UCSD-AML1 (cell line): ENCODE results near the gene STIMATE.

ENCODE experiments used
- DNase-seq: peaks from one replicate; lab custom pipeline; 2025; ENCODE audit not compliant: unreplicated experiment; lab: John Stamatoyannopoulos, UW

The STIMATE gene

GRCh38 chr3:52824037-52824436, 73.3 kb downstream of the STIMATE start:
- DNase-seq: no peak

- no peak for DNase-seq
Measured at GRCh38 chr3:52822363-52822762, 75.0 kb downstream of the STIMATE start.

DNA sequence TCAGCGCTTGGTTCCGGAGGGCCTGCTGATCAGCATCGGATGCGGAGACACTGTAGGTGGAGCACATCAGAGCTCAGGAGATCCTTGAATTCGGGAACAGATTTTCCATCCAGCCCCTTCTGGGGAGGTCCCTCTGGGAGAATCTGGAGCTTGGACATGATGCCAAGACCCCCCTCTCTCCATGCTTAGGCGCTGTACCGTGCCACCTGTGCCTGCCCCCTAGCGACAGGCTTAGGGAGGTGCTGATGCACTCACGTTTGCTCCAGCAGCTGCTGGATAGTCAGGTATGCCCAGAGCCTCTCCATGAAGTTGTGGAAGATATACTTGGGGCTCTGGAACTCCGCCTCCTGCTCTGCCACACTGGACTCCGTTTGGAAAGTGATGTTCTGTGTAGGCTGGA, 76.6 kb downstream of the STIMATE start:
- DNase-seq: peak; percentile 31

DNA sequence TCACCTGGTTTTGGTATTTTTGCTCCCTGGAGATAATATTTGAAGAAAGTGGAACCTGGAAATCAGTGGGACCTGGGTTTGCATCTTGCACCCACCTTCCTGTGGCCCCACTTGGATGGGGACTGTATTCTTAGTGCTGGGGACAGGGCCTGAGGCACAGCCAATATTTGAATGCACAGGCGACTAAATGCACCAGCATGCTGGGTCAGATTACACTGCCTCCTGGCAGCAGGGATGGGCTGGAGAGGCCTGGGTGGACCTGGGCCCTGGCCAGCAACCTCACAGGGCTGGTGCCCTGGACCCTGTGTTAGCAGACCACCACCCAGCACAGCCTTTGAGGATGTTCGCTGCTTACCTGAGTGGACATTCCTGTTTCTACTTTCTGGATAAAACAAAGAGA, 77.4 kb downstream of the STIMATE start:
- DNase-seq: no peak

- DNase-seq: no peak
Measured at GRCh38 chr3:52817860-52818259, 79.5 kb downstream of the STIMATE start.

- no peak for DNase-seq
Measured at GRCh38 chr3:52817221-52817620, 80.1 kb downstream of the STIMATE start.

DNA sequence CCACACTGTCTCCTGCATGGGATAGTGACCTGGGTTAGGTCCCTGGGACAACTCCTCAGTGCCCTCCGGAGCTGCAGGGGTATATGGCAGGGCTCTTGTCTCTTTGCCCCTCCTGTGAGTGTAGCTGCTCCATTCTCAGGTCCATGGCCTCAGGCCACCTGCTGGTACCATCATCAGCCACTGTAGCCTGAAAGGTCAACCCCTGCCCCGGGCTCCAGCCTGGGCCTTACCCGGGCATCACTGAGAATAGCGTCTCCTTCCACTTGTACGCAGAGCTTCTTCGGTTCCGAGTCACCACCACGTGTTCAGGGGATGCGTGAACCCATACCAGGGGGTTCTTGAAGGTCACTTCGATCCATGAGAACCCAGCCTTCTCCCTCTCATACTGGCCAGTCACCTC, 80.7 kb downstream of the STIMATE start:
- no peak for DNase-seq

DNA sequence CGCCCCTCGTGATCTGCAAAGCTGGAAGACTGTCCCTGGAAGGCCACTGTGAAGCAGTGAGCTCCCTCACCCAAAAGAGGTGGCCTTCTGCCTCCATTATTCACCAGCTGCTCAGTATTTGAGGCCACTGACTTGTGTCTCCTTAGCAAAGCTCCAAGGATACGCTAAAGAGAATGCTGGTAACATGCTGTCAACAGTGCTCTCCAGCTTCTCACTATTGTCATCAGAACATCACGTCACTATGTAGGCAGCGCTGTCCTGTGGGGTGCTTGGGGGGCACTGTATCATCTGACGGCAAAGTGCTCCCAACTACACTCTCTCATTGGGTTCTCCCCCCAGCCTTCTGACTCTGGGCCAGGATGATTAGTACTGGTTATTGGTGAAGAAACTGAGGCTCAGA, 81.1 kb downstream of the STIMATE start:
- DNase-seq: no peak

DNA sequence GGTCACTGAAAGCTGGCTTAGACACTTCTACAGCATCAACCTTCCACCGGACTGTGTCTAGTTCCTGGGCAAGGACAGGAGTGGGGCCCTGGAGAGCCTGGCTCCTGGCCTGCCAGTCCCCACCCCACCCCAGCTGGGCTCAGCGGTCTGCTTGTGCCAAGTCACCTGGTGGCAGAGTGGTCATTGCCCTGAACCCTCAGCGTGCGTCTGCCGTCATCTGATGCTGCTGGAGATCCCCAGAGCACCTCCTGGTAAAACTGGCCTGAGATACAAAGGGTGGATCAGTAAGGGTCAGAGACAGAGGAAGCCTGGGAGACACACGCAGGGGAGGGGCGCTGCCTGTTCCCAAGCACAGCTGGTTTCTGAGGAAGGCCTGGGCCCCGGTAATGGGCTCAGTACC, 83.5 kb downstream of the STIMATE start:
- DNase-seq: no peak

DNA sequence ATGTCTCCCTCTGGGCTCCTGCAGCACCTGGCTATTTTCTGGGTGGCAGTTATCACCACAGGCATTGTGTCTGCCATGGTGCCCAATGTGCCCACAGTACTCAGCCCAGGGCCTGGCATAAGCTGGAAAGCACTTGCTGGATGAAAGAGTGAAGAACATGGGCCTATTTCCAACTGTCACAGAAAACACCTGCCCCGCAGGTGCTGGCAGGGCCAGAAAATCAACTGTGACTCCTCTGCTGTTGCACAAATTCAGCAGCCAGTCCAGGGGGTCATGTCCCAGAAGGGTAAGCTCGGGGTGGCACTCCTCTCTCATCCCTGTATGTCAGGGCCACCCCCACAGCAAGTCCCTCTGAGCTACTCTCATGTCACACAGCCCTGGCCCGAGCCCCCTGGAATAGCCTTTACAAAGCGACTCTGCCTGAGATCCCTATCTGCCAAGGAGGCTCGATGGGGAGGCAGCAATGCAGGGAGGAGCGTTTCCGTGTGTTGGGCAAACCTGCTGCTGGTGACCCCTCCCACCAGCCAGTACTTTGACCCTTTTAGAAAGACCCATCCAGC, 85.8 kb downstream of the STIMATE start:
- DNase-seq: no peak

DNA sequence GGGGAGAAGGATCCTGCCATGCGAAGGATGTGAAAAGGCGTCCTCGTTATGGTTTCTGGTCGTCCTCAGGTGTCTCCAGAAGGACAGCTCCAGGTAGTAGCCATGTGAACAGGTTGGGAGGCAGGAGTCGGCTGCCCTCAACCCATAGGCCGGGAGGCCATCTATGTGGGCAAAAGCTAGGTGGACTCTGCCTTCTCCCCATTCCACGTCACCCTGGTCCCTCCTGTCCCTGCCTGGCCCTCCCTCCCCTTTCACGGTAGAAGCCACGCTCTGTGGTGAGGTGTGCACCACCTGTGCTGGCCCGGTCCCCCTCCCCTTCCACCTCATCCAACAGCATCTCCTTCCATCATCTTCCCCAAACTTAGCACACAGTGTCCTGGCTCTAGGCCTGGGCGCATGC, 86.4 kb downstream of the STIMATE start:
- no peak for DNase-seq

- DNase-seq: peak; percentile 24
Measured at GRCh38 chr3:52809662-52810377, 87.5 kb downstream of the STIMATE start.

DNA sequence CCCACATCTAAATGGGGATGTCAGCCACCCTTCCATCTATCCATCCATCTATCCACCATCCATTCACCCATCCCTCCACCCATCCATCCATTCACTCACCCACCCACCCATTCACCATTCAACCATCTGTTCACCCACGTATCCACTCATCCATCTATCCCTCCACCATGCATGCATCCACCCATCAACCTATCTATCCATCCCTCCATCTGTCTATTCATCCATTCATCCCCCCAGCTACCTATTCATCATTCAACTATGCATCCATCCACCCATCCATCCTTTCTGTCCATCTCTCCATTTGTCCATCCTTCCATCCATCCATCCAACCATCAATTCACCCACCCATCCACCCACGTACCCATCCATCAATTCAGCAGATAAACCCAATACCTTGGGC, 88.2 kb downstream of the STIMATE start:
- no peak for DNase-seq

DNA sequence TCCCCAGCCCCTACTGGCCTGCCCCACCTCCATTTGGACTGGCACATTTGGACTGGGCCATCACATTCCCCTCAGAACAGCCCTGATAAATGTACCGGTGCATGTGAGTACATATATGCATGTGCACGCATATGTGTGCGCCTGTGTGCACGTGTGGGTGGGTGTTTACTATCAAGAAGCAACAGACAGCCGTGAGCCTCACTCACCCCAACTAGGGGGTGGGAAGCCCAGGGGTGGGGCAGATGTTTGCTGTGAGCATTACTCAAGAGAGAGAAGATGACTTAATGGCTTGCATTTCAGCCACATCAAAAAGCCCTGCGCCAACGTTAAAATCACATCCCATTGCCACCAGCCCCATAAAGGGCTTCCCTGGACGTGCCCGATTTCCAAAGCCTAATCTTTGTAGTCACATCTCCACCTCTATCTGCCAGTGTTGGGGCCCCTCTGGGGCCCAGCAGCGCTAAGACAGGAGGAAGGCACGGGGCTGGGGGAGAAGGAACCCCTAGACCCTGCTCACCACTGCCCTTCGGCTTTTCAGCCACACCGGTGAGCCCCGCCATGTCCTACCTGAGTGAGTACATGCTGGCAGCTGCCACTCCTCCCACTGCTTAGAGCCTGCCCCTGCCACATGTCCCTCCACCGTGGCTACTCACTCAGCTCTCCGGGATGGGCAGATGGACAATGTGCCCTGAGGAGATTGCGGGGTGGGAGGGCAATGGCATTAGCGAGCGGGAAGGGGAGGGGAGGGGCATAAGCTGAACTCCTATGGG, 91.9 kb downstream of the STIMATE start:
- DNase-seq: no peak

DNA sequence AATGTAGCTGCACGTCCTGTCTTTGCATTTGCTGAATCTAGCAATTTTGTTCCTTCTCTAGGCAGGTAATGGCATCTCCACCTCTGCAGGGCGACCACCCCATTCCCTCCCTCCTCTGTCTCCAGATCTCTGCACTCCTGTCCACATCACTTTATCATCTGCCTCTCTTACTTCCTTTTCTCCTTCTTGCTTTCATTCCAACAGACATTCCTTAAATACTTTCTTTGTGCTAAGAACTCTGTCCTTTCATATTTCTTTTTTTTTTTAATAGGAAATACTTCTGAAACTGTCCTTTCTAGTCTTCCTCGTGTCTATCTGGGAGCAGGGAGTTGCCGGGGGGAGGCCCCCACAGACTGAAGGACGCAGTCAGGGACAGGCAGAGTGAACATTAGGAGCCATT, 95.5 kb downstream of the STIMATE start:
- DNase-seq: no peak

GRCh38 chr3:52800079-52800478, 97.3 kb downstream of the STIMATE start:
- no peak for DNase-seq

GRCh38 chr3:52798978-52799476, 98.3 kb downstream of the STIMATE start:
- peak; percentile 24 for DNase-seq

- no peak for DNase-seq
Measured at GRCh38 chr3:52798376-52798977, 98.9 kb downstream of the STIMATE start.

GRCh38 chr3:52796411-52796810, 100.9 kb downstream of the STIMATE start:
- no peak for DNase-seq

GRCh38 chr3:52795298-52795900, 101.9 kb downstream of the STIMATE start:
- no peak for DNase-seq

- DNase-seq: no peak
Measured at GRCh38 chr3:52794612-52795099, 102.7 kb downstream of the STIMATE start, which contains the start of gene ITIH3. TSS of gene ITIH3 (plus strand) at chr3:52794796. CDS start at chr3:52794804, 8 bp downstream.
